ENCODE measurements around the gene CHCHD6.
A peak's percentile ranks its signal among the peaks of the same experiment; 100 is the strongest.

The CHCHD6 gene

GRCh38 chr3:126984391-126985131 lies 280.5 kb downstream of the CHCHD6 start:
- H3K9me3 ChIP-seq (ENCODE audit: control insufficient read depth, low read depth, low read length): no peaks in the 10 kb centered on the region
- H3K4me3 ChIP-seq (ENCODE audit: low read length): peak overlapping the region; percentile 58
- peaks cover 5% of the 10 kb centered on the region for H3K4me1 ChIP-seq (ENCODE audit: control insufficient read depth, low read depth, low read length)
- peaks cover 9% of the 10 kb centered on the region for H3K36me3 ChIP-seq (ENCODE audit: control insufficient read depth, low read depth, low read length)
- H3K27me3 ChIP-seq (ENCODE audit: control insufficient read depth, insufficient read depth, low read length): peaks cover 12% of the 10 kb centered on the region
- H3K27ac ChIP-seq (ENCODE audit: low read length): no peak overlapping the region
- no peak overlapping the region for H3K9ac ChIP-seq (ENCODE audit: low read length)

- H3K4me1 ChIP-seq (ENCODE audit: control insufficient read depth, low read depth, low read length): peaks cover 5% of the 10 kb centered on the region
- no peak overlapping the region for H3K4me3 ChIP-seq (ENCODE audit: low read length)
- H3K27me3 ChIP-seq (ENCODE audit: control insufficient read depth, insufficient read depth, low read length): peaks cover 12% of the 10 kb centered on the region
- H3K9me3 ChIP-seq (ENCODE audit: control insufficient read depth, low read depth, low read length): no peaks in the 10 kb centered on the region
- H3K9ac ChIP-seq (ENCODE audit: low read length): no peak overlapping the region
- H3K36me3 ChIP-seq (ENCODE audit: control insufficient read depth, low read depth, low read length): peaks cover 13% of the 10 kb centered on the region
- no peak overlapping the region for H3K27ac ChIP-seq (ENCODE audit: low read length)
Observed at GRCh38 chr3:126985132-126985985, 281.3 kb downstream of the CHCHD6 start.

- Histone ChIP-seq H3K9ac (ENCODE audit: low read length) (no peak overlapping the region), H3K4me1 (ENCODE audit: control insufficient read depth, low read depth, low read length) (peaks cover 5% of the 10 kb centered on the region)
Observed at GRCh38 chr3:126986001-126986400, 282.0 kb downstream of the CHCHD6 start.

GRCh38 chr3:126987129-126987528 lies 283.1 kb downstream of the CHCHD6 start:
- Histone ChIP-seq H3K4me1 (ENCODE audit: control insufficient read depth, low read depth, low read length) (no peaks in the 10 kb centered on the region), H3K27ac (ENCODE audit: low read length) (no peak overlapping the region), H3K9me3 (ENCODE audit: control insufficient read depth, low read depth, low read length) (no peaks in the 10 kb centered on the region), H3K4me3 (ENCODE audit: low read length) (no peak overlapping the region), H3K27me3 (ENCODE audit: control insufficient read depth, insufficient read depth, low read length) (peaks cover 1% of the 10 kb centered on the region), H3K9ac (ENCODE audit: low read length) (no peak overlapping the region), H3K36me3 (ENCODE audit: control insufficient read depth, low read depth, low read length) (peaks cover 13% of the 10 kb centered on the region)

More at GRCh38 chr3:126986001-126986400, 282.0 kb downstream of the CHCHD6 start:
- Histone ChIP-seq H3K36me3 (ENCODE audit: control insufficient read depth, low read depth, low read length) (peaks cover 13% of the 10 kb centered on the region), H3K4me3 (ENCODE audit: low read length) (no peak overlapping the region), H3K27ac (ENCODE audit: low read length) (no peak overlapping the region), H3K27me3 (ENCODE audit: control insufficient read depth, insufficient read depth, low read length) (peaks cover 12% of the 10 kb centered on the region), H3K9me3 (ENCODE audit: control insufficient read depth, low read depth, low read length) (no peaks in the 10 kb centered on the region)

GRCh38 chr3:126987596-126987995 lies 283.6 kb downstream of the CHCHD6 start:
- Histone ChIP-seq H3K9ac (ENCODE audit: low read length) (no peak overlapping the region), H3K36me3 (ENCODE audit: control insufficient read depth, low read depth, low read length) (peaks cover 13% of the 10 kb centered on the region), H3K4me3 (ENCODE audit: low read length) (no peak overlapping the region), H3K27me3 (ENCODE audit: control insufficient read depth, insufficient read depth, low read length) (no peaks in the 10 kb centered on the region), H3K9me3 (ENCODE audit: control insufficient read depth, low read depth, low read length) (no peaks in the 10 kb centered on the region), H3K27ac (ENCODE audit: low read length) (no peak overlapping the region), H3K4me1 (ENCODE audit: control insufficient read depth, low read depth, low read length) (no peaks in the 10 kb centered on the region)

- Histone ChIP-seq H3K4me3 (ENCODE audit: low read length) (no peak overlapping the region), H3K9me3 (ENCODE audit: control insufficient read depth, low read depth, low read length) (no peaks in the 10 kb centered on the region), H3K27ac (ENCODE audit: low read length) (no peak overlapping the region), H3K27me3 (ENCODE audit: control insufficient read depth, insufficient read depth, low read length) (no peaks in the 10 kb centered on the region), H3K4me1 (ENCODE audit: control insufficient read depth, low read depth, low read length) (no peaks in the 10 kb centered on the region), H3K9ac (ENCODE audit: low read length) (no peak overlapping the region), H3K36me3 (ENCODE audit: control insufficient read depth, low read depth, low read length) (peaks cover 17% of the 10 kb centered on the region)
Observed at GRCh38 chr3:126988451-126989021, 284.5 kb downstream of the CHCHD6 start.

GRCh38 chr3:126989316-126990023 lies 285.4 kb downstream of the CHCHD6 start:
- H3K4me3 ChIP-seq (ENCODE audit: low read length): no peak overlapping the region
- H3K27me3 ChIP-seq (ENCODE audit: control insufficient read depth, insufficient read depth, low read length): no peaks in the 10 kb centered on the region
- no peak overlapping the region for H3K27ac ChIP-seq (ENCODE audit: low read length)
- H3K9ac ChIP-seq (ENCODE audit: low read length): no peak overlapping the region
- H3K36me3 ChIP-seq (ENCODE audit: control insufficient read depth, low read depth, low read length): peaks cover 17% of the 10 kb centered on the region
- no peaks in the 10 kb centered on the region for H3K9me3 ChIP-seq (ENCODE audit: control insufficient read depth, low read depth, low read length)
- no peaks in the 10 kb centered on the region for H3K4me1 ChIP-seq (ENCODE audit: control insufficient read depth, low read depth, low read length)

- Histone ChIP-seq H3K4me1 (ENCODE audit: control insufficient read depth, low read depth, low read length) (no peaks in the 10 kb centered on the region), H3K36me3 (ENCODE audit: control insufficient read depth, low read depth, low read length) (peaks cover 17% of the 10 kb centered on the region), H3K9ac (ENCODE audit: low read length) (no peak overlapping the region), H3K9me3 (ENCODE audit: control insufficient read depth, low read depth, low read length) (no peaks in the 10 kb centered on the region), H3K27ac (ENCODE audit: low read length) (no peak overlapping the region), H3K27me3 (ENCODE audit: control insufficient read depth, insufficient read depth, low read length) (no peaks in the 10 kb centered on the region), H3K4me3 (ENCODE audit: low read length) (no peak overlapping the region)
Observed at GRCh38 chr3:126990024-126990700, 286.1 kb downstream of the CHCHD6 start.

GRCh38 chr3:126990890-126991289 lies 286.9 kb downstream of the CHCHD6 start:
- no peaks in the 10 kb centered on the region for H3K27me3 ChIP-seq (ENCODE audit: control insufficient read depth, insufficient read depth, low read length)
- no peaks in the 10 kb centered on the region for H3K4me1 ChIP-seq (ENCODE audit: control insufficient read depth, low read depth, low read length)
- peaks cover 17% of the 10 kb centered on the region for H3K36me3 ChIP-seq (ENCODE audit: control insufficient read depth, low read depth, low read length)
- H3K27ac ChIP-seq (ENCODE audit: low read length): no peak overlapping the region
- H3K9me3 ChIP-seq (ENCODE audit: control insufficient read depth, low read depth, low read length): no peaks in the 10 kb centered on the region
- H3K9ac ChIP-seq (ENCODE audit: low read length): no peak overlapping the region
- no peak overlapping the region for H3K4me3 ChIP-seq (ENCODE audit: low read length)

- H3K27me3 ChIP-seq (ENCODE audit: control insufficient read depth, insufficient read depth, low read length): no peaks in the 10 kb centered on the region
- H3K27ac ChIP-seq (ENCODE audit: low read length): no peak overlapping the region
- no peaks in the 10 kb centered on the region for H3K9me3 ChIP-seq (ENCODE audit: control insufficient read depth, low read depth, low read length)
- no peak overlapping the region for H3K9ac ChIP-seq (ENCODE audit: low read length)
- peaks cover 19% of the 10 kb centered on the region for H3K36me3 ChIP-seq (ENCODE audit: control insufficient read depth, low read depth, low read length)
- H3K4me1 ChIP-seq (ENCODE audit: control insufficient read depth, low read depth, low read length): no peaks in the 10 kb centered on the region
- H3K4me3 ChIP-seq (ENCODE audit: low read length): no peak overlapping the region
Observed at GRCh38 chr3:126991366-126992200, 287.5 kb downstream of the CHCHD6 start.
